GM12801 (cell line): Measurements from ENCODE around the gene PRDM16.

ENCODE experiments used
- CTCF ChIP-seq: IDR thresholded peaks from one replicate; pipeline ENCODE4 v1.5.1; 2011; ENCODE audit warnings: control low read depth; ENCODE audit not compliant: insufficient read length; ENCODE audit errors: extremely low read depth

Gene PRDM16

DNA sequence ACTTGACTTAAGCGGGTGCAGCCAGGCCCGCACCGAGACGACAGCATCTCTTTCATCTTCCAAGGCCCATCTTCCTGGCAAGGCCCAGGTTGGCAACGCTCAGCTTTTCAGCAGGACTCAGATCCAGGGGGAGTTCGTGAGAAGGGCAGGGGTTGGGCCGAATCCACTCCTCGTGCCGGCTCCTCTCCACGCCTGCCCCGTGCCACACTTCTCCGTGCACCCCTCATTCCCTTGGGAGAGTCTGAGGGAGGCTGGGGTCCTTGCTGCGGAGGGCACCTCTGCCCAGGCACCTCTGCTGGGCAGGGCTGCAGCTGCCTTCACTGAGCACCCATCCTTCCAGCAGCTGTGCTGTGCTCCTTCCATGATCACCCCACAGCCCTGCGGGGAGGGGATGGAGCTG lies 22.3 kb downstream of the PRDM16 start:
- TF ChIP-seq CTCF: no peak

- no peak for TF ChIP-seq CTCF
Measured at GRCh38 chr1:3092530-3092929, 23.5 kb downstream of the PRDM16 start.

GRCh38 chr1:3093898-3094626 lies 25.1 kb downstream of the PRDM16 start:
- TF ChIP-seq CTCF: no peak

DNA sequence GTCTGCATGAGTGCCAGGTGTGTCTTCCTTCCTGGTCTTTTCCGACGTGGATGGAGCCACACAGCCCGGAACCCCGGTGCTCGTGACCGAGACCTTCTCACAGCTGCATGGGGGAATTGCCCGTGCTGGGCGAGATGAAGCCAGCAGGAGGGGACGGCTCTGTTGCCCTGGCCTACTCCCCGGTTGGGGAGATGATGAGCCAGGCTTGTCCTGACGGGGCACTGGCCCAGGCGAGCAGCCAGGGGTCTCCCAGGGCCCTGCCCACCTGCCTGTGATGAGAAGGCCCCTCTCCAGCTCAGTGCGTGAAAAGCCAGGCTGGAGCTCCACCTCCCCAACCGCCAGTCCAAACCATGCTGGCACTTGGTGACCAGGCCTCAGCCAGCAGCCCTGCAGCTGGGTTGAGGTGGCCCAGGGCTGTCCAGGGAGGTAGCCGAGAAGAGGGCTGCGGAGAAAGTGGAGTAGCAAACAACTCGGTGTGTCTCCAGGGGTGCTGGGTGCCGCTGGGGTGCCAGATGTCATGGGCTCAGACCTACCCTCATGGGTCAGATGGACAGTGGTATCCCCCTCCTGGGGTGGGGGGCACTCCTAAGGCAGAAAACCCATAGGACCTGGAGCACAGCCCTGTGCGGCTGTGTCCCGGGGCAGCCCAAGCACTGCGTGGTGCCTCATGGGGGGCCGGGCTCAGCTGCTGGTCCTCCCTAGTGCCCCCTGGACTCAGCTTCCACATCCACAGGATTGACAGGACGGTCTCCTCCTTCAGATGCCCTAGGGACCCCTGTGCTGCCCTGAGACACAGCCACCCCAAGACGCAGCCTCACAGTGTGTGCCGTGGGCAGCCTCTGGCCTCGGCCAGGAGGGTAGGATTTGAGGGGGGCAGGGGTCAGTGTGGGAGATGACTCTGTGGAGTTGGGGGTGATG lies 26.1 kb downstream of the PRDM16 start:
- no peak for TF ChIP-seq CTCF

GRCh38 chr1:3096345-3096744 lies 27.3 kb downstream of the PRDM16 start:
- TF ChIP-seq CTCF: no peak

DNA sequence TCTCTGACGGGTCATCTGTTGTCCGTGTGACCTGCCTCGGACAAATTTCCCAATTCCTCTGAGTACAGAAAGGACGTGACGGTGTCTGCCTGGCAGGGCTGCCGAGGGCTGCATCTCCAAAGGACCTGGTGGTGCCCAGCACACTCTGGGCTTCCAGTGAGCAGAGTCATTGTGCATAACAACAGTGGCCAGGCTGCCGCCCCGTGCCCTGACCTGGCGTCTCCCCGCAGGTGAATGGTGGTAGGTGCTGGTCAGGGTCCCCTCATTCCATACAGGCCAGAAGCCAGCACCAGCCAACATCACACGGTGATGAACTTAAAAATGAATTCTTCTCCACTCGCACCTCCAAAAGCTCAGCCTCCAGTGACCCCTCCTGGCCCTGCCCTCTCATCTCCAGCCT lies 28.2 kb downstream of the PRDM16 start:
- no peak for TF ChIP-seq CTCF

- TF ChIP-seq CTCF: no peak
Measured at GRCh38 chr1:3097861-3098260, 28.9 kb downstream of the PRDM16 start.
